Loucy (cell line): ENCODE results near the gene PRKCZ.

ENCODE experiments used
- CTCF ChIP-seq: fragments of 200-600 bp; sonication (generic); conservative IDR thresholded peaks from 2 replicates; pipeline ENCODE4 v1.5.1; 2014; ENCODE audit warnings: mild to moderate bottlenecking, antibody characterized with exemption, low read length
- EZH2phosphoT487 ChIP-seq: fragments of 200-600 bp; IDR thresholded peaks from 2 replicates; pipeline ENCODE4 v1.6.1; 2018; ENCODE audit warnings: antibody characterized with exemption, mild to moderate bottlenecking, moderate library complexity, borderline replicate concordance

GRCh38 chr1:2165646-2166045 lies 115.4 kb downstream of the PRKCZ start:
- no peak for TF ChIP-seq CTCF
- no peak for TF ChIP-seq EZH2phosphoT487
